Activated CD8-positive, alpha-beta T cell treated with anti-CD3 and anti-CD28 coated beads for 36 hours (primary cell): ENCODE data around the gene ALDH18A1. TPM values are rescaled to one million over a fixed set of nuclear protein-coding genes. Genes with fewer than 3 reads are reported as not detected.

Experiments
- ATAC-seq: fragments of 200-7000 bp; cut with Tn5 transposase; one replicate; pipeline ENCODE4 v1.10.0; 2021; ENCODE audit warnings: mild to moderate bottlenecking, moderate library complexity
- CTCF ChIA-PET: fragments of 350-600 bp; sonication (Branson Sonifier 250); formaldehyde crosslinking; loops from one replicate; lab custom pipeline; 2021; ENCODE audit warnings: antibody characterized with exemption; lab: Charles Lee
- POLR2A ChIA-PET: fragments of 350-600 bp; sonication (Branson Sonifier 250); formaldehyde crosslinking; loops from one replicate; lab custom pipeline; 2021; ENCODE audit warnings: antibody characterized with exemption; lab: Charles Lee
- DNase-seq: peaks from one replicate; pipeline ENCODE4 v3.0.0-alpha.2; 2020
- H3K27ac Mint-ChIP-seq: one replicate; pipeline ENCODE4 v1.8.0; 2021; ENCODE audit warnings: mild to moderate bottlenecking, mixed read lengths
- H3K27me3 Mint-ChIP-seq: one replicate; pipeline ENCODE4 v1.8.0; 2021; ENCODE audit warnings: mixed read lengths
- H3K36me3 Mint-ChIP-seq: one replicate; pipeline ENCODE4 v1.8.0; 2021; ENCODE audit warnings: low read depth, mixed read lengths
- H3K4me1 Mint-ChIP-seq: one replicate; pipeline ENCODE4 v1.8.0; 2021; ENCODE audit warnings: low read depth, mixed read lengths
- H3K4me3 Mint-ChIP-seq: one replicate; pipeline ENCODE4 v1.8.0; 2021; ENCODE audit warnings: mild to moderate bottlenecking, moderate library complexity, mixed read lengths
- H3K9me3 Mint-ChIP-seq: one replicate; pipeline ENCODE4 v1.8.0; 2021; ENCODE audit warnings: mixed read lengths
- intact Hi-C: fragments of 100-400 bp; cut with micrococcal nuclease; formaldehyde crosslinking; loops from one replicate; pipeline ENCODE4 v1.10.0; 2022
- total RNA-seq, 2 experiments: library from RNA; stranded (reverse); gene quantifications; one replicate each; pipeline ENCODE4 v1.2.3, GENCODE V29; 2021
- TF ChIP-seq, protein P1 (sequence below): fragments of 200-600 bp; IDR thresholded peaks from one replicate; pipeline ENCODE4 v1.8.0; 2022; ENCODE audit warnings: antibody characterized with exemption, mild to moderate bottlenecking

ALDH18A1 gene
- total RNA-seq, 2 experiments from 2014 or later = 119 TPM

- Mint-ChIP-seq H3K27ac (no peak overlapping the region), H3K36me3 (no peaks in the 10 kb centered on the region), H3K9me3 (no peaks in the 10 kb centered on the region), H3K27me3 (peaks cover 10% of the 10 kb centered on the region), H3K4me3 (peak overlapping the region; percentile 7), H3K4me1 (peaks cover 7% of the 10 kb centered on the region)
- POLR2A ChIA-PET = no interaction called here
- no peak for ATAC-seq
- DNase-seq = no peak
- intact Hi-C loops = no loop called here
- CTCF ChIA-PET = interaction anchor here (1.6 kb wide), 1 partner anchor 134 kb away, joined by 3 read pairs; the partner anchor contains the start of gene TCTN3
- TF ChIP-seq, protein P1, sequence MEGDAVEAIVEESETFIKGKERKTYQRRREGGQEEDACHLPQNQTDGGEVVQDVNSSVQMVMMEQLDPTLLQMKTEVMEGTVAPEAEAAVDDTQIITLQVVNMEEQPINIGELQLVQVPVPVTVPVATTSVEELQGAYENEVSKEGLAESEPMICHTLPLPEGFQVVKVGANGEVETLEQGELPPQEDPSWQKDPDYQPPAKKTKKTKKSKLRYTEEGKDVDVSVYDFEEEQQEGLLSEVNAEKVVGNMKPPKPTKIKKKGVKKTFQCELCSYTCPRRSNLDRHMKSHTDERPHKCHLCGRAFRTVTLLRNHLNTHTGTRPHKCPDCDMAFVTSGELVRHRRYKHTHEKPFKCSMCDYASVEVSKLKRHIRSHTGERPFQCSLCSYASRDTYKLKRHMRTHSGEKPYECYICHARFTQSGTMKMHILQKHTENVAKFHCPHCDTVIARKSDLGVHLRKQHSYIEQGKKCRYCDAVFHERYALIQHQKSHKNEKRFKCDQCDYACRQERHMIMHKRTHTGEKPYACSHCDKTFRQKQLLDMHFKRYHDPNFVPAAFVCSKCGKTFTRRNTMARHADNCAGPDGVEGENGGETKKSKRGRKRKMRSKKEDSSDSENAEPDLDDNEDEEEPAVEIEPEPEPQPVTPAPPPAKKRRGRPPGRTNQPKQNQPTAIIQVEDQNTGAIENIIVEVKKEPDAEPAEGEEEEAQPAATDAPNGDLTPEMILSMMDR = no peak
Measured at GRCh38 chr10:95559471-95559870, 97.0 kb downstream of the ALDH18A1 start.

- ChIA-PET POLR2A (no interaction called here), CTCF (no interaction called here)
- no peak overlapping the region for H3K4me3 Mint-ChIP-seq
- TF ChIP-seq, protein P1 = no peak
- no peaks in the 10 kb centered on the region for H3K9me3 Mint-ChIP-seq
- peaks cover 10% of the 10 kb centered on the region for H3K27me3 Mint-ChIP-seq
- peaks cover 7% of the 10 kb centered on the region for H3K4me1 Mint-ChIP-seq
- no peak overlapping the region for H3K27ac Mint-ChIP-seq
- DNase-seq (no peak), ATAC-seq (no peak)
- no peaks in the 10 kb centered on the region for H3K36me3 Mint-ChIP-seq
- intact Hi-C loops = no loop called here
Measured at GRCh38 chr10:95558593-95559320, 97.8 kb downstream of the ALDH18A1 start.

DNA sequence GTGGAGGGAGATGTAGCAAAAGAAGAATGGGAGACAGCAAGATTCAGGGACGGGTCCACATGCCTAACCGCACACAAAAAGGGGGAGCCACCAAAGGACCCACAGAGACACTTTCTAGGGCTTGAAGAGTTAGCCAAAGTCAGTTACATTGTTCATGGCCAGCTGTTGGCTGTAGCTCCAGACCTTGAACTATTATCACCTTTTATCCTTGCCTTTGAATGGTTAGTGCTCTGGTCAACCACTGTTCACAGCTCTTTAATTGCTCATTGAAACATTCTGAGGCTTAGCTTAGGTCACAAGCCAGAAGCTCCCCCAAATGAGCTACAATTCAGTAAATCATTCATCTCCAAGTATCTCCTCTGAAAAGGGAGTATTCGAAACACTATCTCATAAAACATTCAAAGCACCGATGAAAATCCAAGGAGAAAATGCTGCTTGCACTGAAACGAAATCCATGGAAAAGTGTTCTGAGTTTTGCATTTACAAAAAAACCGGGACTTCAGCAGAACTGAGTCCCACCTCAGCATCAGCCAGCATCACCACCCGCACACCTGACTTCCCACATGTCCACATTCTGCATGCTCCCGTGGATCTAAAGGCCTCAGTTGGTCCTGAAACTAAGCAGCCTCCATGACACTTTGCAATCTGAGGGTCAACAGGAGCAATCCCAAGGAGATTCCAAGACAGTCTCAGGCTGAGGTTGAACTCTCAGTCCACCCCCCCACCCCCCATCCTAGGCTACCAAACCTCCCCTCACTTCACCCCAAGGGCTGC, 99.3 kb downstream of the ALDH18A1 start:
- TF ChIP-seq, protein P1 = no peak
- DNase-seq (no peak), ATAC-seq (no peak)
- CTCF ChIA-PET = interaction anchor here (0.7 to 1.2 kb wide), 2 partner anchors 43 to 46 kb away, joined by 3 read pairs; no protein-coding TSS in a partner anchor
- no peak overlapping the region for H3K4me3 Mint-ChIP-seq
- no peak overlapping the region for H3K27ac Mint-ChIP-seq
- no peaks in the 10 kb centered on the region for H3K9me3 Mint-ChIP-seq
- no peaks in the 10 kb centered on the region for H3K36me3 Mint-ChIP-seq
- peaks cover 10% of the 10 kb centered on the region for H3K27me3 Mint-ChIP-seq
- peaks cover 7% of the 10 kb centered on the region for H3K4me1 Mint-ChIP-seq
- intact Hi-C loops = no loop called here
- POLR2A ChIA-PET = no interaction called here

Other genes with a start within 250 kb of the ALDH18A1 start
- under 1 TPM; 0.13 to 0.70 TPM for gene SORBS1, start 95.3 kb downstream of the ALDH18A1 start, total RNA-seq
- 10 to 100 TPM; 17.6 to 20.5 TPM for gene TCTN3, start 37.2 kb upstream of the ALDH18A1 start, total RNA-seq
- gene ENTPD1, start 99.5 kb upstream of the ALDH18A1 start, total RNA-seq = 1 to 10 TPM; 4.4 to 4.6 TPM